ENCODE measurements around the gene IGSF9B.

DNA sequence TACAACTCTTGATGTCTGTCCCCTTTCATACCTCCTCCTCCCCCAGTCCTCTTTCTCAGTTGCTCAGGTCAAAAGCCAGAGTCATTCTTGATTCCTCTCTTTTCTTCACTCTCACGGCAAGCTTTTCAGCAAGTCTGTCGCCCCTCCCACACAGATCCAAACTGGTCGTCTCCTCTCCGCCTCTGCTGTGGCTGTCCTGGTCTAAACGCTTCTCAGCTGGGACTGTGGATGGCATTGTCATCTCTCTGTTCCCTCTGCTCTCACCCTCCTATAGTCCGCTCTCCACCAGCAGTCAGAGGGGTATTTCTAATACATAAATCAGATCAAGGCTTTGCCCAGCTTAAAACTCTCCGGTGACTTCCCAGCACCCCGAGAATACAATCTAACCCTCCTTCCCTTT lies 64.6 kb downstream of the IGSF9B start:
- no peak for TF ChIP-seq POLR2A (IDR thresholded peaks at IDR 0.05)
- TF ChIP-seq, protein P1, sequence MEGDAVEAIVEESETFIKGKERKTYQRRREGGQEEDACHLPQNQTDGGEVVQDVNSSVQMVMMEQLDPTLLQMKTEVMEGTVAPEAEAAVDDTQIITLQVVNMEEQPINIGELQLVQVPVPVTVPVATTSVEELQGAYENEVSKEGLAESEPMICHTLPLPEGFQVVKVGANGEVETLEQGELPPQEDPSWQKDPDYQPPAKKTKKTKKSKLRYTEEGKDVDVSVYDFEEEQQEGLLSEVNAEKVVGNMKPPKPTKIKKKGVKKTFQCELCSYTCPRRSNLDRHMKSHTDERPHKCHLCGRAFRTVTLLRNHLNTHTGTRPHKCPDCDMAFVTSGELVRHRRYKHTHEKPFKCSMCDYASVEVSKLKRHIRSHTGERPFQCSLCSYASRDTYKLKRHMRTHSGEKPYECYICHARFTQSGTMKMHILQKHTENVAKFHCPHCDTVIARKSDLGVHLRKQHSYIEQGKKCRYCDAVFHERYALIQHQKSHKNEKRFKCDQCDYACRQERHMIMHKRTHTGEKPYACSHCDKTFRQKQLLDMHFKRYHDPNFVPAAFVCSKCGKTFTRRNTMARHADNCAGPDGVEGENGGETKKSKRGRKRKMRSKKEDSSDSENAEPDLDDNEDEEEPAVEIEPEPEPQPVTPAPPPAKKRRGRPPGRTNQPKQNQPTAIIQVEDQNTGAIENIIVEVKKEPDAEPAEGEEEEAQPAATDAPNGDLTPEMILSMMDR (IDR thresholded peaks at IDR 0.05): no peak
- TF ChIP-seq POLR2AphosphoS5 (IDR thresholded peaks at IDR 0.05): no peak

Measured in prostate gland (tissue), 2 donors.